AG09319 (cell line): ENCODE data around the gene LRIG2.
"Not testable (repeated sequence)": the region's sequence is repeated elsewhere in the genome, so short reads cannot be mapped to it uniquely, and the experiment has no call there.

Experiments
- DNase-seq: peaks from one replicate; pipeline ENCODE4 v3.0.0-alpha.2; 2010; ENCODE audit warnings: low read depth; ENCODE audit errors: extremely low read depth
- TF ChIP-seq, protein P1 (sequence below): IDR thresholded peaks from 2 replicates; pipeline ENCODE4 v1.5.1; 2011; ENCODE audit warnings: low read depth, mild to moderate bottlenecking, inconsistent platforms, low read length, moderate library complexity

Gene LRIG2

DNA sequence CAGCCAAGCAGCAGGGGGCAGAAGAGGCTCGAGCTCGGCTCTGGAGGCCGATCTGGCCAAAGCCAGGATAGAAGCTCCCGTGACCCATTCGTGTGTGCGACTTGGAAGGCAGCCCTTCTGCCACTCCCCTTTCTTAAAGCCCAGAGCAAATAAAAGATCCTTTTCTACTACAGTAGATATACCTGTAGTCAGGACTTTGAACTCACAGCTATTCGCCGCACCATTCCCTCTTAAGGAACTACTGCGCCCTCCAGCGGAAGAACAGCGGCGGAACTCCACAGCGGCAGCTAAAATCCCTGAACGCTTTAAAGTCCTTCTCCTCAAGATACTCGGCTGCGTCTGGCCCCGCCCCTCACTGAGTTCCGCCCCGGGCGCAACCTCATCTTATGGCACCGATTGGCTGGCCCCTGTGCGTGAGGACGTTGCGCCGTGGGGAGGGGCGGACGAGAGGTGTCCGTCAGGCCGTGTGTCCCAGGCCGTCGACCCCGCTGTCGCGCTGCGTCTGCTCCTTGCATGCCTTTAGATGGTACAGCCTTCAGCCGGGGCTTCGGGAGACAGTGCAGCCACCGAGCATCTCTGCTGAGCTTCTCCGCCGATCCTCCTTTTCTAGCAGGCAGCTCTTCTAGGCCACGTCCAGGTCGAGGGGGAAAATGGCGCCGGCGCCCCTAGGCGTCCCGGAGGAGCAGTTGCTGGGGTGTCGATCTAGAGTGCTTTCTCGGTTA lies at the start of gene LRIG2:
Gene LRIG2, plus strand, starts transcription at position 442 of the 722 bp plus-strand sequence. Its CDS starts 209 bp downstream, at position 651.
- TF ChIP-seq, protein P1, sequence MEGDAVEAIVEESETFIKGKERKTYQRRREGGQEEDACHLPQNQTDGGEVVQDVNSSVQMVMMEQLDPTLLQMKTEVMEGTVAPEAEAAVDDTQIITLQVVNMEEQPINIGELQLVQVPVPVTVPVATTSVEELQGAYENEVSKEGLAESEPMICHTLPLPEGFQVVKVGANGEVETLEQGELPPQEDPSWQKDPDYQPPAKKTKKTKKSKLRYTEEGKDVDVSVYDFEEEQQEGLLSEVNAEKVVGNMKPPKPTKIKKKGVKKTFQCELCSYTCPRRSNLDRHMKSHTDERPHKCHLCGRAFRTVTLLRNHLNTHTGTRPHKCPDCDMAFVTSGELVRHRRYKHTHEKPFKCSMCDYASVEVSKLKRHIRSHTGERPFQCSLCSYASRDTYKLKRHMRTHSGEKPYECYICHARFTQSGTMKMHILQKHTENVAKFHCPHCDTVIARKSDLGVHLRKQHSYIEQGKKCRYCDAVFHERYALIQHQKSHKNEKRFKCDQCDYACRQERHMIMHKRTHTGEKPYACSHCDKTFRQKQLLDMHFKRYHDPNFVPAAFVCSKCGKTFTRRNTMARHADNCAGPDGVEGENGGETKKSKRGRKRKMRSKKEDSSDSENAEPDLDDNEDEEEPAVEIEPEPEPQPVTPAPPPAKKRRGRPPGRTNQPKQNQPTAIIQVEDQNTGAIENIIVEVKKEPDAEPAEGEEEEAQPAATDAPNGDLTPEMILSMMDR, result peak; percentile 77
- peak; percentile 94 for DNase-seq

DNA sequence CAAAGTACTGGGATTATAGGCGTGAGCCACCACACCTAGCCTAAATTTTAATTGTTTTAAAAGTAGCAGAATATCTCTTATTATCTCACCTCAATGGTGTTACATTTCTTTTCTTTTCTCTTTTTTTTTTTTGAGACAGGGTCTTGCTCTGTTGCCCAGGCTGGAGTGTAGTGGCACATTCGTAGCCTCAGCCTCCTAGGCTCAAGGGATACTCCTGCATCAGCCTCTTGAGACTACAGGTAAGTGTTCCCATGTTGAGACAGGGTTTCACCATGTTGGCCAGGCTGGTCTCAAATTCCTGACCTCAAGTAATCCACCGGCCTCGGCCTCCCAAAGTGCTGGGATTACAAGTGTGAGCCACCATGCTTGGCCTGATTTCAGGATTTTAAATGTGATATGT lies 49.7 kb upstream of the LRIG2 start:
- not testable (repeated sequence) for DNase-seq

- DNase-seq, result no peak
- TF ChIP-seq, protein P1, result no peak
These were observed 46.0 kb upstream of the LRIG2 start for GRCh38 chr1:113027007-113027406.

- no peak for DNase-seq
- TF ChIP-seq, protein P1, result no peak
These were observed 45.5 kb upstream of the LRIG2 start for GRCh38 chr1:113027449-113027848.

GRCh38 chr1:113029822-113030221 lies 43.2 kb upstream of the LRIG2 start:
- DNase-seq, result no peak

GRCh38 chr1:113031171-113031933 lies 41.6 kb upstream of the LRIG2 start:
- DNase-seq, result no peak
- TF ChIP-seq, protein P1, result no peak

More at GRCh38 chr1:113029822-113030221, 43.2 kb upstream of the LRIG2 start:
- TF ChIP-seq, protein P1, result no peak

DNA sequence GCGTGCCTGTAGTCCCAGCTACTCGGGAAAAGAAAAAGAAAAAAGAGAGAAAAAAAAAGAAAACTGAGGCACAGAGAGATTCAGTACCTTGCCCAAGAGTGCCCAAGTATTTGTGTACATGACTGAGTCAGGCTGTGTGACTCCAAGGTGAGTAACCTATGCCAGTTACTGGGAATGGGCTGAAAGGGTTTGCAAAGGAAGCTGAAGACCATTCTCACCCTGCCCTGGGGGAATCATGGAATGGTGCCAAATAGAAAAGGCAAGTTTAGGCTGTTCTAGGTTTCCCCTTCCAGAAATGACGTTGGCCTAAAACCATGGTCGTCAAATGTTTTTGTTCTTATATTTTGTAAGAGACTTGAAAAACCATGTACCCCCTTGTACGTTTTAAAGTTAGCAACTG lies 37.9 kb upstream of the LRIG2 start:
- TF ChIP-seq, protein P1, result no peak
- DNase-seq, result no peak
